HUDEP-2 (cell line): ENCODE results near the gene LAGE3.
"Not testable (repeated sequence)": the region's sequence is repeated elsewhere in the genome, so short reads cannot be mapped to it uniquely, and the experiment has no call there.

Source experiments
- DNase-seq, 76 experiments: peaks; one replicate each; lab custom pipeline; 2025; ENCODE audit not compliant: unreplicated experiment in 76 of 76; lab: John Stamatoyannopoulos, UW

LAGE3 gene

DNA sequence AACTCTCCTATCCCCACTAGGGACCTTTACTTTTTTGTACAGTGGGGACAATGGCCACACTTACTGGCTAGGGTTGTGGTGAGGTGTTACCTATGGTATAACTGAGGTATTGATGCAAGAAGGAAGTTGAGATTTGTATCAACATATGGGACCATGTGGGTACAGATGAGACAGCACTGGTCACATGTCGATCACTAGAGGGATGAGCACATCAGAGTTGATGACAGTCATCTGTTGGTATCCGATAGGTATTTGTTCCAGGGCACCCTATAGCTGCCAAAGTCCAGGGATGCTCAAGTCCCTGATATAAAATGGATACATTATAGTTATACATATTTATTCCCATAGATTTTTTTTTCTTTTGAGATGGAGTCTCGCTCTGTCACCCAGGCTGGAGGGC lies 23.9 kb upstream of the LAGE3 start:
- DNase-seq: no peak

DNA sequence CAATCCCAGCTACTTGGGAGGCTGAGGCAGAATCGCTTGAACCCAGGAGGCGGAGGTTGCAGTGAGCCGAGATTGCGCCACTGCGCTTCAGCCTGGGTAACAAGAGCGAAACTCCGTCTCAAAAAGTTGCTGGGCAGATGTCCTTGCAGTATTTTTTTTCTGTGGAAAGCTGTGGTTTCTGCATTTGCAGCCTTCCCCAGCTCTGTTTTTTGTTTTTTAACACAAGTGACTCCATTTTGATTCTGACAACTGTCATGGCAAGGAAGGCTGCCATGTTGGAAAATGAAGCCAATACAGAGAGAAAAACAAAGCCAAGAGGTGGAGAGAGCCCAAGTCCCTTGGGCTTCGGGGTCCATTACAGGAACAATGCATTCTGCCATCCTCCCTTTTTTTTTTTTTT lies 23.0 kb upstream of the LAGE3 start:
- DNase-seq: no peak

DNA sequence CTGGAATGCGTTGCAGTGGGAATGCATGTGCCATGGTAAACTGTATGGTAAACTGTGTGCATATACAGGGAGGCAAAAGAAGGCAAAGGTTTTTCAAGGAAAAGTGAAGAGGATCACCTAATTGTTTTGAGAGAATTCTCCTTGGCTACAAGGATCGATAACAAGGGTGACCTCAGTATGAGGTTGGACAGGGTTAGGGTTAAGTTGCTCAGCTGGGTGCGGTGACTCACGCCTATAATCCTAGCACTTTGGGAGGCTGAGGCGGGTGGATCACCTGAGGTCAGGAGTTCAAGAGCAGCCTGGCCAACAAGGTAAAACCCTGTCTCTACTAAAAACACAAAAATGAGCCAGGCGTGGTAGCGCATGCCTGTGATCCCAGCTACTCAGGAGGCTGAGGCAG lies 22.3 kb upstream of the LAGE3 start:
- not testable (repeated sequence) for DNase-seq

DNA sequence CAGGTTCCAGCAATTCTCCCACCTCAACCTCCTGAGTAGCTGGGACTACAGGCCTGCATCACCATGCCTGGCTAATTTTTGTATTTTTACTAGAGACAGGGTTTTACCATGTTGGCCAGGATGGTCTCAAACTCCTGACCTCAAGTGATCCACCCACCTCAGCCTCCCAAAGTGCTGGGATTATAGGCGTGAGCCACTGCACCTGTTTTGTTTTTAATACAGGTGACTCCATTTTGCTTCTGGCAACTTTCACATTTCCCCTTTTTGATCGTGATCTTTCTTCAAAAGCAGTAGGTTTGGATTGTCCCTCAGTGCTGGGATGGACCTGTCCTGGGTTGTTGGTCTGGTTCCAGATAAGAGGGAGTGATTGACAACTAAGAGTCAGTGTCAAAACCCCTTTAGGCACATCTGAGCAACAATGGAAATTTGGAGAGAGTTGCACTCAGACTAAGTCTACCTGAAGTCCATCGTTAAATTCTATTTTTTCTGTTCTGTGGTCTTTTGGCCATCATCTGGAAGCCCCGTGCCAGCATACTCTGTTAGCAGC lies 17.6 kb upstream of the LAGE3 start:
- not testable (repeated sequence) for DNase-seq

DNA sequence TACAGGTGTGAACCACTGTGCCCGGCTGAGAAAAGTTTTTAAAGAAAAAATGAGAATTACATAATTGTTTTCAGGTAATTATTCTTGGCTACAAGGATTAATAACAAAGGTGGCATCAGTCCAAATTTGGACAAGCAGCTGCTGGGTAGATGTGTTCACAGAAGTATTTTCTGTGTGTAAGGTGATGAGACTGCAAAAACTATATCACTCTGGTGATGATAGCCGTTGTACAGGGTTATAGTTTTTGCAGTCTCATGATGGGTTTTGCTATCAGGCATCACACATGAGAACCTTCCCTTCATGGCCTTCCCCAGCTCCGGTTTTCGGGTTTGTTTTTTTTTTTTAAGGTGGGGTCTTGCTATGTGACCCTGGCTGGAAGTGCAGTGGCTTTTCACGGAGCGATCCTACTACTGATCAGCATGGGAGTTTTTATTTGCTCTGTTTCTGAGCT lies 16.4 kb upstream of the LAGE3 start:
- DNase-seq: peak in 41 of 76 experiments; percentile 1 to 78 (median 44)

DNA sequence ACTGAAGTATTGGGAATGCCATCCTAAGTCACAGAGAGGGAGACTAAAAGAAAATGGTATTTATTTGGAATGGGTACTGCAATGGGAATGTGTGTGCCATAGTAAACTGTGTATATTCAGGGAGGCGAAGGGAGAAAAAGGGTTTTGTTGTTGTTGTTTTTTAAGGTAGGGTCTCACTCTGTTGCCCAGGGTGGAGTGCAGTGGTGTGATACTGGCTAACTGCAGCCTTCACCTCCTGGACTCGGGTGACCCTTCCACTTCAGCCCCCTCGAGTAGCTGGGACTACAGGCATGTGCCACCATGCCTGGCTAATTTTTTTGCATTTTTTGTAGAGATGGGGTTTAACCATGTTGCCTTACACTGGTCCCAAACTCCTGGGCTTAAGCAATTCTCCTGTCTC lies 15.6 kb upstream of the LAGE3 start:
- no peak for DNase-seq

DNA sequence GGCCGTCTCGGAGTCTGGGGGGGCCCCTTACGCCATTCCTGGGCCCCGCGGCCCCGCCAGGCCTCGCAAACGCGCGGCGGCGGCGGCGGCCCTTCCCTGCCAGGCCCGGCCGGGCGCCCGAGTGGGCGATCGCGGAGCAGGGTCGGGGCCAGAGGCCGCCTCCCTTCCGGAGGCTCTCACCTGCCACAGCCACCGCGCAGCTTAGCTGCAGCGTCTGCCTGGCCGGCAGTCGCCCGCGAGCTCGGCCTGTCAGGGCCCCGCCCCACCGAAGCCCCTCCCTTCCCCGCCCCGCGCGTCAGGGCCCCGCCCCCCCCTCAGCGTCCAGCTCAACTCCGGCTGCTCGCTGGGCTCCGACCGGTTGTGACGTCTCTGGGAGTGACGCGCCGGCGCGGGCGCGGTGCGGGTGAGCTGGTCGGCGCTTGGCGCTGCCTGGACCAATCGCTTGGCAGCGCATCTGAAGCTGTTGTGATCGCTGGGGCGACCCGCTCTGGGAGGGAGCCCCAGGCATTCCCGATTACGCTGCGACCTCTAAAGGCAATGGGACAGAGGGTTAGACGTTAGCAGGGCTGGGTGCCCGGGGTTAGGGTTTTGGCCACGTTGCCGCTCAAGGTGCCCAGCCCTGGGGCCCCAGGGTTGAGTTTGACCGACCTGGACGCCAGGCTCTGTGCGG lies 11.5 kb upstream of the LAGE3 start, which contains the start of gene SLC10A3:
TSS of gene SLC10A3 (minus strand) at position 216 of the 670 bp plus-strand sequence. CDS start 1,689 bp downstream, outside the sequence.
- peak in 74 of 76 experiments; percentile 37 to 94 (median 86) for DNase-seq

DNA sequence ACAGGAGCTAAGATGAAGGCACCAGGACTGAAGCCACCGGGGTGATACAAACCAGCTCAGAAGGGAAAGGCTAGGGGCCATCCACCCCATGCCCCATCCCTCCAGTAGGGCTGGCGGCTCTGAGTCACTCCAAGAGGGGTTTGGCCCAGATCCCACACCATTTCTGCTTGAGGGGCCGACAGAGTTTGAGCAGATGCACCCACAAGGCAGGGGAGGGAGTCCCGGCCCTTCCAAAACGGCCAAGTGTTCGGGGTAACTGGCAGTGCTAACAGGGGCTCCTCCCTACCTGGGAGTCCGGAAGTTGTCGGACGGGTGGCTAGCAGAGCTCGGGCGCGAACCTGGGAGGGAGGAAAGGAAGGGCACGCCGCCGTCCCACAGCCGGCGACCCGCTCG lies 10.9 kb upstream of the LAGE3 start:
- peak in 21 of 76 experiments; percentile 1 to 45 (median 26) for DNase-seq

DNA sequence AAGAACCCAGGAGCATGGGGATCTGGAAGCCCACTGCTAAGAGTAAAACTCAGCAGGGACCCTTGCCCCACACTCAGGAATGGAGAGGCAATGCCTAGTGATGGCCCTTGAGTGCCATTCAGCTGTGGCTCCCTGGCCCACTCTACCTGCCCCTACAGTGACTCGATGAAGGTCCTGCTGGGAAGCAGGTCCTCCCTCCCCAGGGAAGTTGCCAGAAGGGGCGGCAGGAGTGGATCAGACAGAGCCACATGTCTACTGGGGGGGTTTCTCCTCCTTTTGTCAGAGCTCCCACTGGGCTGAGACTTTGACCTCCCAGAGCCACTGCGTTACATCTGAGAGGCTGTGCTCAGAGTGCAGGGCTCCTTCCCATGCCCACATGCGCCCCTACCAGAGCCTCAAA lies 10.1 kb upstream of the LAGE3 start:
- DNase-seq: no peak

DNA sequence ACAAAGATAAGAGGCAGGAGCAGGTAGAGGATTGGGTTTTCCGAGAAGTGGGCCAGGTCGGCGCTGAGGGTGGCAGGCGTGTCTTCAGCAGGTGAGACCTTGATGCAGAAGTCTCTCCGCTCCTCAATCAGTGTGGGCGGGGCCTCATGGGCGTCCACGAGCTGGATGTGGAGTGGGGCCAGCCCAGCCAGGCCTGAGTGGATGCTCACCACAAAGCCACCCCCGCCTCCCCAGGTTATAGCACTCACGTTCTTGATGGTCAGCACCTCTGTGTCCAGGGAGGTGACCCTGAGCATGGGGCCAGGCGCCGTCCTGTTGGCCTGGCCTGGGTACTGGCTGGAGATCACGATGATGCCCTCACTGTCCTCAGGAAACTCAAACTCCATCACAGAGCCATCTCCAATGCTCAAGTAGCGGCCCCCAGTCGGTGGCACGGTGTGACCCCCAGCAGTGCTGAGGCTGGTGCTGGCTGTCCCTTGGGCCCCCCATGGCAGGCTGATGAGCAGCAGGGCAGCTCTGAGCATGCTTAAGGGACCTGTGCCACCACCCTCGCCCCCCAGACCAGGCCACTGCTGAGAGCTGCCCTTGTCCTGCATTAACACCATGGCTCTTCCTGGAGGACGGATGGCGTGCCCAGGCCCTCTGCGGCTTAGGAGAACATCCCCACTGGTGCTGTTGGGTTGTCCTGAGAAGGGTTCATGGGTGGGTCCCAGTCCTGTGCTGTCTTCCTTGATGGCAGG lies 9.4 kb upstream of the LAGE3 start:
- DNase-seq: no peak

DNA sequence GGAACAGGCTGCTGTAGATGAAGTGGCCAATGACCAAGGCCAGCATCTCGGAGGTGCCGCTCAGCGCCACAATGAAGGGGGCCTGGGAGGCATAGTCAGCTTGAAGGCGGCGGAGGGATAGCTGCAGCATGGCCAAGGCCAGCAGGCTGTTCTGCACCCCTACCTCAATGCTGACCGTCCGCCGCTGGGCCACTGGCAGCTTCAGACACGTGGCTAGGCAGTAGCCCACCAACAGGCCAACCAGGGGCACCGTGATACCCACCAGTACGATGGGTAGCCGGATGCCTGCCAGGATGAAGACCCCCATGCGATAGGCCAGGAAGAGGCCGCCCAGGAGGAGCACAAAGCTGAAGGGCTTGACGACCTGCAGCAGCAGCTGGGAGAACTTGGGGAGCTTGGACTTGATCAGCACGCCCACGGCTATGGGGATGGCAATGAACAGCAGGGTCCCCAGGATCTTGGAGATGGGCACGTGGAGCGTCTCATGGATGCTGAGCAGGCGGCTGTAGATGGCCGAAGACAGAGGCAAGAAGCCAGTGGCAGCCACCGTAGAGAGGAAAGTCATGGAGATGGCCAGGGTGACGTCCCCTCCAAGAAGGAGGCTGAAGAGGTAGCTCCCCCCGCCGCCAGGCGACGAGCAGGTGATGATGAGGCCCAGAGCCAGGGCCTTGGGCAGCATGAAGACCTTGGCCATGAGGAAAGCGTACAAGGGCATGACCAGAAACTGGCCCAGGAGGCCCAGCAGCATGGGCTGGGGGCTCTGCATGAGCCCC lies 8.6 kb upstream of the LAGE3 start:
- no peak for DNase-seq

DNA sequence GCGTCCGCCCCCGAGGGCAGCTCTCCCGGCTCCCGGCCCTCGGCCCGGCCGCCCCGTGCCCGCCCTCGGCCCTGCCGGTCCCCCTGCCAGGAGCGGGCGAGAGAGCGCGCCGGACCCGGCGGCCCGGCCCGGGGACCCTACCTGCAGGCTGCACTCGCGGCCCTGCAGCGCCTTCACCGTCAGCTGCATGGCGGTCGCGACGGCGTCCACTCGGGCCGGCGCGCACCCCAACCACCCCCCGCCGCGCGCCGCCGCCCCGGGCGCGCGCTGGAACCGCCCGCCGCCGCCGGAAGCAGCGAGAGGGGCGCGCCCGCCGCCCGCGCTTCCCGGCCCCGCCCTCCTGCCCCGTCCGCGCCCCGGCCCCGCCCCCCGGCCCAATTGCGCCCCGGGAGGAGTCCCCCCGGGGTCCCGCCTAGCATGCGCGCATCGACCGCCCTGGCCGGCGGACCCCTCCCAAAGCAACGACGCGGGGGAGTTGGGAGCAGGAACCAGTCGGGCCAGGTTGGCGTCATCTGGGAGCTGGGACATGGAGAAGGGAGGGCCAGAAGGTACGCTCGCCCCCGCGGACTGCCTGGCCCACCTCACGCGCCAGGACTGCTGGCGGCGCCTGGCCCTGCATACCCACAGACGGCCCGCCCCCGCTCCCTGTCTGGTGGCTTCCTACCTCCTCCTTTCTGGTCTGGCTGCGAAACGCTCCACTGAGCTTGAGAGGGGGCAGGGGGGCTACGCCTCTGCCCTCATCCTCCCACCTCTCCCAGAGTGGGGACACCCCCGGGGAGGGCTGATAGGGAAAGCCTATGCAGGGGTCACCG lies 7.5 kb upstream of the LAGE3 start, which contains the start of gene UBL4A:
TSS of gene UBL4A (minus strand) at position 220 of the 812 bp plus-strand sequence. CDS start at position 189, 31 bp downstream.
- DNase-seq: peak in 49 of 76 experiments; percentile 3 to 78 (median 35)

DNA sequence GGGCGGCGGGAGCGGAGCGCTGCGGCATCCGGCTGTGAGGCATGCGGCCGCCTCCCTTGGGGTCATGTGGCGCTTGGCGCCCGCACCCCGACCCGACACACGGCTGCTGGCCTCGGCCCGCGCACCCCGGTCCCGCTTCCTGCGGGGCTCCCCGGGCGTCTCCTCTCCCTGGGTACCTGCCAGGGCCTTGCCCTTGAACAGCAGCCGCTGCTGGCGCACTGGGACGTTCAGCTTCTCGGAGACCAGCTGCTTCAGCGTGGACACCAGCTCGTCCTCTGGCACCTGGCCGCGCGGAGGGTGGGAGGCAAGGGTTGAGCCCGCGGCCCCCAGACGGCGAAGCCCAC lies 6.9 kb upstream of the LAGE3 start:
- peak in 5 of 76 experiments; percentile 7 to 26 (median 23) for DNase-seq

DNA sequence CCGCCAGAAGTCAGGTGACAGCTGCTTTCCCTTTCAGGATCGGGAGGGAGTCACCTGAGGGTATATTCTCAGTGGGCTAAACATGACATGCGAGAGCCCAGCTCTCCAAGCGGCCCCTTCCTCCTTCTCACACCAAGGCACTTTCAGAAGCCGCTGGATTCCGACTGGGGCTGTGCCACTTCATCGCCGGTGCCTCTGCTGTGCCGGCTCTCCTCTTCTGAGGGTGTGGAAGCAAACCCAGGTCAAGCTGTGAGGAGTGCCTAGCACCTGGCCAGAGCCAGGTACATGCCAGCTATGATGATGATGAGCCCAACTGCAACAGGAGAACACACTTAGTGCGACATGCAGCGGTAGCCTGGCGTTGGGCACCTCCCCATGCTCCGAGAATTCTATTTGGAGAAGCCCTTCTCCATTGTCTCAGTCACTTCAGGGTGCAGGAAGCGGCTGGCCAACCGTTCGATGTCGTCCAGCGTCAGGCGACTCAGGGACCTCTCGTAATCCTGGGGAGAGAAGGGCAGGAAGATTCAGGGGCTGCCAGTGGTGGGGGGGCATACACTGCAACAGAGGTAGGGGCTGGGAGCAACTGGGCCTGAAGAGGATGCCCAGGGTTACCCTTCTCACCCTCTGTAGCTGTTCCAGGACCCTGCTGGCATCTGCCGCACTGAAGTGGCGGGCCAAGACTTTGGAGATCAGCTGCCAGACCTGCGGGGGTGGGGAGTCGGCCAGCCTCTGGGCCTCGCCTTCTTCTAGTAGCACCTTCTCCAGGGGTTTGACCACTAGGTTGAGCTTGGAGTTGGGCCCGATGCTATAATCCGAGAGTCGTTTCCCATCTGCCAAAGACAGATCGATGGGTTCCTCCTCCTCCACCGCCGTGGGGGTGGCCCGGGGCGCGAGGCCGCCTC lies 6.3 kb upstream of the LAGE3 start:
- DNase-seq: peak in 12 of 76 experiments; percentile 5 to 26 (median 18)

DNA sequence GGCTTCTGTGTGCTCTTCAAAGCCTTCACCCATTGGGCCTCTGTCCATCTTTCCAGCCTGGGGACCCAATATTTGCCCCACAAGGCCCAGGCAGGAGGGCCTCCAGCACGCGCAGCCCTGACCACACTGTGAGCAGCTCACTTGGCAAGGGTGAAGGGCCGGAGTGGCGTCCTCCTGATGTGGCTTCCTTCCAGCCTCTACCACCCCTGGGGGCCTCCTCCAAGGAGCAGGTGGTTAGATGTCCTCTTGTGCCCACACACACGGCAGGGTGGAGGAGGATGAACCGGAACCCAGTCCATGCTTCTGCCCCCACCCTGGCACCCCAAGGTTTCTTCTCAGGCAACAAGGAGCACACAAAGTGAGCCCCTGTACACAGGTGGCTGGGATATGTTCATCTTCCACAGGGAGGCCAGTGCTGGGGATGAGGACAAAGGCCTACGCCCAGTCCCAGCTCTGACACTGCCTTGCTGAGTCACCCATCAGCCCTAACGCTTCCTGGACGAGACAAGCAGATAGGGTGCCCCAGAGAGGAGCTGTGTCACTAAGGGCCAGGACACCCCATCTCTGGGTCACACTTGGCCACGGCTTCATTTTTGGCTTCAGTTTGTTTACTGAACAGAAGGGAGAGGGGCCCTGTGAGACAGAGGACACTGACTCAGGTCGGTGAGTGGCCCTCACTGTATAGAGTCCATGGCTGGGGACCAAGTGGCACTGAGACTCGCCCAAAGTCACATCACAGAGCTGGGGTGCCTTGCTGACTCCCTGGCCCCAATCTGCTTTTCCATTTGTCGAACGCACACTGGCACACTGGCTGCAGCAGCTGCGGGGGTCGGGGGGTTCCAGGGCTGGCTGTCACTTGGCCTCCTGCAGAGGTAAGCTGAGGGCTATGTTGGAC lies 5.4 kb upstream of the LAGE3 start:
- DNase-seq: peak in 64 of 76 experiments; percentile 1 to 76 (median 46)

DNA sequence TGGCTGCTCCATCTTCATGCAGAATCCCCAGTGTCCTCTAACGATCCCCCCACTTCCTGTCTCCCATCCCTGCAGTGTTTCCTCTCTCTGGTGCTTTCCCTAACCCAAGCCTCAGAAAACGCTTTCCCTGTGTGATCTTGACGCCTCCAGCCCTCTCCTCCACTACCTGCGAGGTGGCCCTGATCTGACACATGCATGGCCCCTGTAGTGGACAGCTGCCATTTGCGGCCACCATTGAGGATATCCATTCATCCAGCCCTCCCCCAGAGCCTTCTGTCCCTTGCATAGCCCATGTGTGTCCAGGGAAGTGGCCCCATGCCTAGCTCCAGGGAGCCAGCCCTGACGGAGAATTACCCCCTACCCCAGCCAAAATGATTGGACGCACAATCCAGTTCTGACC lies 4.2 kb upstream of the LAGE3 start:
- no peak for DNase-seq

DNA sequence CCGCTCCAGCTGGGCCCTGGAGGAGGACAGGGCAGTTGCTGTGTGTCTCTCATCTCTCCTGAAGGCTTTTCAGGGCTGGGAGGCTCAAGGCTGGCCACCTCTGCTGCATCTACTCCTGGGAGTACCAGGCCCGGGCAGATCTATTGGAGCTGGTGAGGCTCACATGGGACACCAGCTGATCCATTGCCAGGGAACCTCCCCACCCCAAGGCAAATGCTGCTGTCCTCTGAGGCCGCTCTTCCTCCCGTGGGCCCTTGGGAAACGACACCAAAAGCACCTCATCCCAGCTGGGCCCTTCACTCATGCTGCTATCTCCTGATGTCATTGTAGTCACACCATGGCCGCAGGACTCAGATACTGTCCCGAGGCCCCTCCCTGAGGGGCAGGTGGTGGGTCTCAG lies 3.7 kb upstream of the LAGE3 start:
- no peak for DNase-seq
